ENCODE results near the gene FOXK2.

GRCh38 chr17:82552580-82552979 is 33.0 kb downstream of the FOXK2 start:
- TF ChIP-seq EZH2 (IDR thresholded peaks at IDR 0.05) (no peak), POLR2AphosphoS5 (IDR thresholded peaks at IDR 0.05; ENCODE audit: borderline replicate concordance, low read depth, low read length) (no peak), FOXP2 (optimal IDR thresholded peaks at IDR 0.05; ENCODE audit: control extremely low read depth, extremely low read length, insufficient read depth) (no peak)
